OCI-LY7 (cell line): Measurements from ENCODE around the gene CTNNBL1. TPM values are rescaled to one million over a fixed set of nuclear protein-coding genes. Genes with fewer than 3 reads are reported as not detected.

Experiments used
- BruUV-seq: library from RNA; stranded (reverse); fragments of 400-500 nt; replicated peaks from 2 replicates; lab custom pipeline; 2021; lab: Mats Ljungman, UMichigan
- CTCF ChIA-PET: fragments of 300-600 bp; sonication (Branson Sonifier 250); formaldehyde crosslinking; loops from one replicate; lab custom pipeline; 2022; ENCODE audit warnings: antibody characterized with exemption; ENCODE audit not compliant: unreplicated experiment; lab: Charles Lee
- POLR2A ChIA-PET: fragments of 300-600 bp; sonication (Branson Sonifier 250); formaldehyde crosslinking; loops from one replicate; lab custom pipeline; 2022; ENCODE audit warnings: antibody characterized with exemption; lab: Charles Lee
- DNase-seq: peaks from one replicate; pipeline ENCODE4 v3.0.0-alpha.2; 2015; ENCODE audit warnings: low spot score
- H2AFZ ChIP-seq: fragments of 200-600 bp; sonication (generic), shearing (Covaris generic); 2 replicates; pipeline ENCODE4 v1.6.1; 2014; ENCODE audit warnings: mild to moderate bottlenecking, antibody characterized with exemption, low read length, moderate library complexity
- H3K27ac ChIP-seq: fragments of 200-600 bp; sonication (generic); 2 replicates; pipeline ENCODE4 v1.5.1; 2014; ENCODE audit warnings: mixed run types, low read depth, mild to moderate bottlenecking, moderate library complexity, low read length, inconsistent platforms; ENCODE audit not compliant: poor library complexity, severe bottlenecking
- H3K36me3 ChIP-seq: fragments of 200-600 bp; sonication (generic); 2 replicates; pipeline ENCODE4 v1.6.1; 2014; ENCODE audit warnings: mild to moderate bottlenecking, antibody characterized with exemption, low read length, moderate library complexity, mixed read lengths; ENCODE audit not compliant: insufficient read depth
- H3K4me1 ChIP-seq: fragments of 200-600 bp; sonication (generic); 2 replicates; pipeline ENCODE4 v1.5.1; 2014; ENCODE audit warnings: mild to moderate bottlenecking, low read length; ENCODE audit not compliant: insufficient read depth, poor library complexity, severe bottlenecking
- H3K4me2 ChIP-seq: fragments of 200-600 bp; sonication (generic); 2 replicates; pipeline ENCODE4 v1.6.1; 2014; ENCODE audit warnings: mild to moderate bottlenecking, low read length
- H3K4me3 ChIP-seq: fragments of 200-600 bp; sonication (generic); 2 replicates; pipeline ENCODE4 v1.5.1; 2014; ENCODE audit warnings: mild to moderate bottlenecking, low read depth, low read length; ENCODE audit not compliant: poor library complexity, severe bottlenecking
- H3K79me2 ChIP-seq: fragments of 200-600 bp; sonication (generic); 2 replicates; pipeline ENCODE4 v1.6.1; 2016; ENCODE audit warnings: low read depth, mild to moderate bottlenecking, low read length, moderate library complexity, mixed read lengths; ENCODE audit not compliant: insufficient read depth
- H3K9me2 ChIP-seq: fragments of 200-600 bp; sonication (generic); 2 replicates; pipeline ENCODE4 v1.6.1; 2016; ENCODE audit warnings: mild to moderate bottlenecking, low read length, mixed read lengths; ENCODE audit not compliant: insufficient read depth
- H3K9me3 ChIP-seq: fragments of 200-600 bp; sonication (generic); 2 replicates; pipeline ENCODE4 v1.6.1; 2014; ENCODE audit warnings: mild to moderate bottlenecking, mixed run types, low read length, mixed read lengths
- H4K20me1 ChIP-seq: fragments of 200-600 bp; sonication (generic); 2 replicates; pipeline ENCODE4 v1.6.1; 2014; ENCODE audit warnings: mild to moderate bottlenecking, antibody characterized with exemption, low read length, moderate library complexity, mixed read lengths; ENCODE audit not compliant: insufficient read depth
- EZH2phosphoT487 ChIP-seq: fragments of 200-600 bp; sonication (generic); IDR thresholded peaks from 2 replicates; pipeline ENCODE4 v1.6.1; 2018; ENCODE audit warnings: low read depth, borderline replicate concordance, mild to moderate bottlenecking, mixed run types, antibody characterized with exemption, low read length, moderate library complexity, mixed read lengths
- intact Hi-C: fragments of 100-400 bp; cut with micrococcal nuclease; formaldehyde crosslinking; loops from one replicate; pipeline ENCODE4 v1.10.0; 2022; ENCODE audit not compliant: unreplicated experiment
- total RNA-seq, 2 experiments: library from RNA; depleted of rRNA in 1 of 2; stranded (reverse); fragments of >200 nt in 1 of 2; shearing (Covaris generic) in 1 of 2; gene quantifications; 2 replicates each; pipeline ENCODE4 v1.2.3, GENCODE V29; 2014 to 2022
- TF ChIP-seq, protein P1 (sequence below): fragments of 200-600 bp; sonication (generic); conservative IDR thresholded peaks from 2 replicates; pipeline ENCODE4 v1.5.1; 2014; ENCODE audit warnings: mild to moderate bottlenecking, antibody characterized with exemption, low read length, moderate library complexity, mixed read lengths

Gene CTNNBL1
- total RNA-seq, 2 experiments from 2014 or later, result 38.0 to 90.0 TPM

GRCh38 chr20:37808233-37809070 lies 114.6 kb downstream of the CTNNBL1 start:
- no peak overlapping the region for H2AFZ ChIP-seq
- ChIA-PET CTCF (no interaction called here), POLR2A (no interaction called here)
- no peaks in the 10 kb centered on the region for H3K9me2 ChIP-seq
- no peak overlapping the region for H3K27ac ChIP-seq
- H3K4me2 ChIP-seq, result no peak overlapping the region
- H3K9me3 ChIP-seq, result no peaks in the 10 kb centered on the region
- peaks cover 40% of the 10 kb centered on the region for H3K4me1 ChIP-seq
- BruUV-seq, result no TSS peak
- H3K79me2 ChIP-seq, result no peaks in the 10 kb centered on the region
- H4K20me1 ChIP-seq, result no peaks in the 10 kb centered on the region
- H3K4me3 ChIP-seq, result no peak overlapping the region
- TF ChIP-seq, protein P1, sequence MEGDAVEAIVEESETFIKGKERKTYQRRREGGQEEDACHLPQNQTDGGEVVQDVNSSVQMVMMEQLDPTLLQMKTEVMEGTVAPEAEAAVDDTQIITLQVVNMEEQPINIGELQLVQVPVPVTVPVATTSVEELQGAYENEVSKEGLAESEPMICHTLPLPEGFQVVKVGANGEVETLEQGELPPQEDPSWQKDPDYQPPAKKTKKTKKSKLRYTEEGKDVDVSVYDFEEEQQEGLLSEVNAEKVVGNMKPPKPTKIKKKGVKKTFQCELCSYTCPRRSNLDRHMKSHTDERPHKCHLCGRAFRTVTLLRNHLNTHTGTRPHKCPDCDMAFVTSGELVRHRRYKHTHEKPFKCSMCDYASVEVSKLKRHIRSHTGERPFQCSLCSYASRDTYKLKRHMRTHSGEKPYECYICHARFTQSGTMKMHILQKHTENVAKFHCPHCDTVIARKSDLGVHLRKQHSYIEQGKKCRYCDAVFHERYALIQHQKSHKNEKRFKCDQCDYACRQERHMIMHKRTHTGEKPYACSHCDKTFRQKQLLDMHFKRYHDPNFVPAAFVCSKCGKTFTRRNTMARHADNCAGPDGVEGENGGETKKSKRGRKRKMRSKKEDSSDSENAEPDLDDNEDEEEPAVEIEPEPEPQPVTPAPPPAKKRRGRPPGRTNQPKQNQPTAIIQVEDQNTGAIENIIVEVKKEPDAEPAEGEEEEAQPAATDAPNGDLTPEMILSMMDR, result no peak
- no peak for DNase-seq
- peaks cover 34% of the 10 kb centered on the region for H3K36me3 ChIP-seq
- intact Hi-C loops, result no loop called here

- no peak for TF ChIP-seq EZH2phosphoT487
- TF ChIP-seq, protein P1, result no peak
- Histone ChIP-seq H2AFZ (no peak overlapping the region), H4K20me1 (no peaks in the 10 kb centered on the region), H3K79me2 (no peaks in the 10 kb centered on the region), H3K9me3 (no peaks in the 10 kb centered on the region), H3K4me2 (no peak overlapping the region), H3K4me3 (no peak overlapping the region), H3K4me1 (peaks cover 24% of the 10 kb centered on the region), H3K27ac (no peak overlapping the region), H3K36me3 (peaks cover 34% of the 10 kb centered on the region), H3K9me2 (no peaks in the 10 kb centered on the region)
- ChIA-PET CTCF (no interaction called here), POLR2A (no interaction called here)
- BruUV-seq, result no TSS peak
- intact Hi-C loops, result no loop called here
- no peak for DNase-seq
These were observed 116.2 kb downstream of the CTNNBL1 start for GRCh38 chr20:37810027-37810426.

DNA sequence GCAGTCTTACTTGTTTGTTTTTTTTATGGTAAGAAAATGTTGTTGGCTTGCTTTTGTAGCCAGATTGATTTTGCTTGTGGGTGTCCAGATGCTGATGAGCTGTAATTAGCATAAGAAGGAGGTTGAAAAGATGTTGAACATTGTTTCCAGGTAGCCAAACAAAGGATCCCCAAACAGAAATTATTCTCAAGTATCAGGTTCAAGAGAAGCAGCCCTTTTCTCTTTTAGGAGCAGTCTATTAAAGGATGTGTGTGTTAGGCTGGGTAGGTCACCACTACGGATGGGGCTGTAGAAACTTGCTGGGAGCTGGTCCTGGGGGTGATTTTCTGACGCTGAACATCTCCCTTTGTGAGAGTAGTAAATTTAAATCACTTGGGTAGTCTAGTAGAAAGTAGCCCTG lies 122.2 kb downstream of the CTNNBL1 start:
- H3K36me3 ChIP-seq, result no peaks in the 10 kb centered on the region
- intact Hi-C loops, result no loop called here
- H3K4me3 ChIP-seq, result no peak overlapping the region
- H2AFZ ChIP-seq, result no peak overlapping the region
- H3K79me2 ChIP-seq, result no peaks in the 10 kb centered on the region
- no peaks in the 10 kb centered on the region for H4K20me1 ChIP-seq
- BruUV-seq, result no TSS peak
- CTCF ChIA-PET, result no interaction called here
- no peaks in the 10 kb centered on the region for H3K4me1 ChIP-seq
- H3K27ac ChIP-seq, result no peak overlapping the region
- H3K9me3 ChIP-seq, result no peaks in the 10 kb centered on the region
- POLR2A ChIA-PET, result no interaction called here
- no peaks in the 10 kb centered on the region for H3K9me2 ChIP-seq
- no peak overlapping the region for H3K4me2 ChIP-seq
- no peak for TF ChIP-seq EZH2phosphoT487
- TF ChIP-seq, protein P1, result no peak
- DNase-seq, result no peak
